Adrenal gland (tissue), 5 donors: ENCODE results near the gene MKRN1.

ENCODE experiments used
- POLR2A ChIP-seq, 2 donors: fragments of 450-650 bp; IDR thresholded peaks; one replicate each; pipeline ENCODE4 v1.6.1; 2017; ENCODE audit warnings: antibody characterized with exemption in 2 of 2, mild to moderate bottlenecking in 2 of 2, moderate library complexity in 1 of 2
- TF ChIP-seq, protein P1 (sequence below), 6 experiments: fragments of 450-650 bp in 4 of 6; fragments of 200-600 bp in 2 of 6; sonication (generic) in 1 of 6; IDR thresholded peaks; 1 replicate in 5 of 6; 2 replicates in 1 of 6; pipeline versions ENCODE4 v1.5.1 to v1.8.0; 2016 to 2021; ENCODE audit warnings: antibody characterized with exemption in 6 of 6, mild to moderate bottlenecking in 2 of 6, moderate library complexity in 1 of 6
- donor health status: DM: no; HTN: no; CAD: no.

DNA sequence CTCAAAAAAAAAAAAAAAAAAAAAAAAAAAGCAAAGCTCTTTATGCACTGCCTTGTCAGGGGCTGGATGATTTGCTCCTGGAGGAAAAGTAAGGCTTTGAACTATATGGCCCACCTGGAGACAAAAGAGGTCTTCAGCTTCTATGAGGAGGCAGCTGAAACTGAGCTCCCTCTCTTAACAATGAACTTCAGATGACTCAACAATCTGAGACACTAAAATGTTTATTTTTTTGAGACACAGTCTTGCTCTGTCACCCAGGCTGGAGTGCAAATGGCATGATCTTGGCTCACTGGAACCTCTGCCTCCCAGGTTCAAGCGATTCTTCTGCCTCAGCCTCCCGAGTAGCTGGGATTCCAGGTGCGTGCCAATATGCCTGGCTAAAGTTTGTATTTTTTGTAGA lies 38.7 kb downstream of the MKRN1 start:
- TF ChIP-seq, protein P1, sequence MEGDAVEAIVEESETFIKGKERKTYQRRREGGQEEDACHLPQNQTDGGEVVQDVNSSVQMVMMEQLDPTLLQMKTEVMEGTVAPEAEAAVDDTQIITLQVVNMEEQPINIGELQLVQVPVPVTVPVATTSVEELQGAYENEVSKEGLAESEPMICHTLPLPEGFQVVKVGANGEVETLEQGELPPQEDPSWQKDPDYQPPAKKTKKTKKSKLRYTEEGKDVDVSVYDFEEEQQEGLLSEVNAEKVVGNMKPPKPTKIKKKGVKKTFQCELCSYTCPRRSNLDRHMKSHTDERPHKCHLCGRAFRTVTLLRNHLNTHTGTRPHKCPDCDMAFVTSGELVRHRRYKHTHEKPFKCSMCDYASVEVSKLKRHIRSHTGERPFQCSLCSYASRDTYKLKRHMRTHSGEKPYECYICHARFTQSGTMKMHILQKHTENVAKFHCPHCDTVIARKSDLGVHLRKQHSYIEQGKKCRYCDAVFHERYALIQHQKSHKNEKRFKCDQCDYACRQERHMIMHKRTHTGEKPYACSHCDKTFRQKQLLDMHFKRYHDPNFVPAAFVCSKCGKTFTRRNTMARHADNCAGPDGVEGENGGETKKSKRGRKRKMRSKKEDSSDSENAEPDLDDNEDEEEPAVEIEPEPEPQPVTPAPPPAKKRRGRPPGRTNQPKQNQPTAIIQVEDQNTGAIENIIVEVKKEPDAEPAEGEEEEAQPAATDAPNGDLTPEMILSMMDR (IDR thresholded peaks at IDR 0.05): no peak
- no peak for TF ChIP-seq POLR2A (IDR thresholded peaks at IDR 0.05)
